ENCODE measurements around the gene KRT39. TPM values are rescaled to one million over a fixed set of nuclear protein-coding genes. Genes with fewer than 3 reads are reported as not detected.

The KRT39 gene
- total and polyA plus RNA-seq, 10 of the 15 experiments (the other 5 are each of a cell fraction or from before 2014, with no cell fraction given), result not detected

- WGBS (ENCODE audit: insufficient coverage, insufficient replicate concordance, low lambda C conversion rate, missing lambda C conversion rate), result 35% methylated on average over 8 of the region's 8 CpGs
- no peak for FAIRE-seq
- POLR2A ChIA-PET, result interaction anchor here (0.5 kb wide), 1 partner anchor 414 kb away, joined by 6 read pairs; no protein-coding TSS in a partner anchor
- in situ Hi-C loops (cut with MboI), result no loop called here
- BruUV-seq (replicated peaks), result no TSS peak
- no peaks in the 10 kb centered on the region for H3K36me3 ChIP-seq (ENCODE audit: control insufficient read depth in 2 of 2, insufficient read depth in 2 of 2, low read length in 1 of 2)
- H3K79me2 ChIP-seq (ENCODE audit: control insufficient read depth, insufficient read depth, low read length), result no peaks in the 10 kb centered on the region
- RAD21 ChIA-PET (ENCODE audit: unreplicated experiment), result no interaction called here
- H3K4me1 ChIP-seq (ENCODE audit: control insufficient read depth, insufficient read depth, low read length), result no peaks in the 10 kb centered on the region
- TF ChIP-seq HDAC2 (IDR thresholded peaks at IDR 0.05) (no peak), POLR2AphosphoS2 (IDR thresholded peaks at IDR 0.05; ENCODE audit: low read depth, low read length) (no peak), KDM1A (IDR thresholded peaks at IDR 0.05; ENCODE audit: borderline replicate concordance) (no peak), WRNIP1 (IDR thresholded peaks at IDR 0.05; ENCODE audit: borderline replicate concordance, low read depth, low read length) (no peak), KLF5 (IDR thresholded peaks at IDR 0.05; ENCODE audit: partially characterized antibody) (no peak), MEF2B (IDR thresholded peaks at IDR 0.05; ENCODE audit: partially characterized antibody, poor library complexity, severe bottlenecking) (no peak), SRF (IDR thresholded peaks at IDR 0.05; ENCODE audit: low read depth in 2 of 2, low read length in 2 of 2) (no peak), PKNOX1 (IDR thresholded peaks at IDR 0.05) (no peak)
- H4K20me1 ChIP-seq (ENCODE audit: control insufficient read depth, insufficient read depth), result no peaks in the 10 kb centered on the region
- H3K27ac ChIP-seq (ENCODE audit: control insufficient read depth, insufficient read depth), result no peak overlapping the region
- DNase-seq (ENCODE audit: low read depth, low spot score), result no peak
- no peak overlapping the region for H2AFZ ChIP-seq (ENCODE audit: control insufficient read depth, low read depth, low read length)
- no peaks in the 10 kb centered on the region for H3K27me3 ChIP-seq (replicated peaks in 1 of 2; ENCODE audit: control insufficient read depth in 2 of 2, insufficient read depth in 2 of 2, low read length in 1 of 2)
- CTCF ChIA-PET, result interaction anchor here (0.7 to 1.1 kb wide), 2 partner anchors 16 to 336 kb away, joined by 3 to 4 read pairs; no protein-coding TSS in a partner anchor
- no peaks in the 10 kb centered on the region for H3K9me3 ChIP-seq (replicated peaks; ENCODE audit: control insufficient read depth, insufficient read depth, low read length)
- no peak overlapping the region for H3K4me3 ChIP-seq
- no peak overlapping the region for H3K4me2 ChIP-seq (ENCODE audit: control insufficient read depth, insufficient read depth)
- no peak overlapping the region for H3K9ac ChIP-seq (ENCODE audit: control insufficient read depth, insufficient read depth, low read length)
- no peak for ATAC-seq
- intact Hi-C loops (cut with micrococcal nuclease; ENCODE audit: unreplicated experiment), result no loop called here
- SMC1A ChIA-PET (ENCODE audit: uncharacterized antibody, unreplicated experiment), result no interaction called here
These were observed 10.1 kb downstream of the KRT39 start for GRCh38 chr17:40956401-40957254.

All from GM12878 (cell line).